ENCODE measurements around the gene VANGL2.

DNA sequence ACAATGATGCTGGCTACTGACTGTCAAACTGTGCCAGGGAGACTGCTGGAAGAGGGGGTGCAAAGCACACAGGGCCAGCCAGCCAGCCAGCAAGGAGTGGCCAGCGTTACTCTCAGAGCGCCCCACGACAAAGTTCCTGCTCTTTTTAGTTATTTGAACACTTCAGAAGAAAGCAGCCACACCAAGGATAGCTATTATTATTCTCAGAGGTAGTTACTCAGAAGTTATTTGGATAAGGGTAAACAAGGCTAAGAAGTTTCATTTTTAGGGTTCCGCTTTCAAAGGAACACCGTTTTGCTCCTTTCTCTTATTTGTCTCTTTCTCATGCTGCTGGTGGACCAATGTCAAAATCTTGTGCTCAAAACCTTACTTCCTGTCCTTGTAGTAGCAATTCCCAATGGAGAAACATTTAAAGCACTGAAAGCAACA, 59.9 kb downstream of the VANGL2 start:
- no peak for TF ChIP-seq POLR2A (IDR thresholded peaks at IDR 0.05)
- TF ChIP-seq, protein P1, sequence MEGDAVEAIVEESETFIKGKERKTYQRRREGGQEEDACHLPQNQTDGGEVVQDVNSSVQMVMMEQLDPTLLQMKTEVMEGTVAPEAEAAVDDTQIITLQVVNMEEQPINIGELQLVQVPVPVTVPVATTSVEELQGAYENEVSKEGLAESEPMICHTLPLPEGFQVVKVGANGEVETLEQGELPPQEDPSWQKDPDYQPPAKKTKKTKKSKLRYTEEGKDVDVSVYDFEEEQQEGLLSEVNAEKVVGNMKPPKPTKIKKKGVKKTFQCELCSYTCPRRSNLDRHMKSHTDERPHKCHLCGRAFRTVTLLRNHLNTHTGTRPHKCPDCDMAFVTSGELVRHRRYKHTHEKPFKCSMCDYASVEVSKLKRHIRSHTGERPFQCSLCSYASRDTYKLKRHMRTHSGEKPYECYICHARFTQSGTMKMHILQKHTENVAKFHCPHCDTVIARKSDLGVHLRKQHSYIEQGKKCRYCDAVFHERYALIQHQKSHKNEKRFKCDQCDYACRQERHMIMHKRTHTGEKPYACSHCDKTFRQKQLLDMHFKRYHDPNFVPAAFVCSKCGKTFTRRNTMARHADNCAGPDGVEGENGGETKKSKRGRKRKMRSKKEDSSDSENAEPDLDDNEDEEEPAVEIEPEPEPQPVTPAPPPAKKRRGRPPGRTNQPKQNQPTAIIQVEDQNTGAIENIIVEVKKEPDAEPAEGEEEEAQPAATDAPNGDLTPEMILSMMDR (IDR thresholded peaks at IDR 0.05) = no peak

Measured in ovary (tissue), 3 donors.